Rectal smooth muscle tissue (tissue), 1 donor: Measurements from ENCODE around the gene SPINK2.

ENCODE experiments used
- H3K27ac ChIP-seq: one replicate; pipeline ENCODE4 v1.7.0; 2013; ENCODE audit warnings: low read depth, low read length, inconsistent platforms
- H3K27me3 ChIP-seq: one replicate; pipeline ENCODE4 v1.7.0; 2013; ENCODE audit warnings: low read length; ENCODE audit not compliant: control insufficient read depth, insufficient read depth
- H3K36me3 ChIP-seq: one replicate; pipeline ENCODE4 v1.7.0; 2013; ENCODE audit warnings: low read length; ENCODE audit not compliant: control insufficient read depth, insufficient read depth
- H3K4me1 ChIP-seq: one replicate; pipeline ENCODE4 v1.7.0; 2013; ENCODE audit warnings: low read length; ENCODE audit not compliant: control insufficient read depth, insufficient read depth
- H3K4me3 ChIP-seq: one replicate; pipeline ENCODE4 v1.7.0; 2013; ENCODE audit warnings: low read length
- H3K9ac ChIP-seq: one replicate; pipeline ENCODE4 v1.7.0; 2013; ENCODE audit warnings: low read length

The SPINK2 gene

GRCh38 chr4:56821381-56822243 lies at the start of gene SPINK2:
TSS of gene SPINK2 (minus strand) at chr4:56821701. CDS start at chr4:56821662, 39 bp downstream.
- Histone ChIP-seq H3K4me1 (no peaks in the 10 kb centered on the region), H3K9ac (no peak within 1 kb of the TSS), H3K27me3 (peaks cover 6% of the 10 kb centered on the region), H3K36me3 (no peaks in the 10 kb centered on the region), H3K27ac (no peak within 1 kb of the TSS), H3K4me3 (peak within 1 kb of the TSS; percentile 60)

- Histone ChIP-seq H3K36me3 (no peaks in the 10 kb centered on the region), H3K4me3 (no peak overlapping the region), H3K27ac (no peak overlapping the region), H3K27me3 (no peaks in the 10 kb centered on the region), H3K9ac (no peak overlapping the region), H3K4me1 (no peaks in the 10 kb centered on the region)
These were observed 49.4 kb upstream of the SPINK2 start for GRCh38 chr4:56870946-56871345.

GRCh38 chr4:56863441-56864139 lies 42.1 kb upstream of the SPINK2 start:
- Histone ChIP-seq H3K9ac (no peak overlapping the region), H3K4me1 (no peaks in the 10 kb centered on the region), H3K27ac (no peak overlapping the region), H3K27me3 (no peaks in the 10 kb centered on the region), H3K4me3 (no peak overlapping the region), H3K36me3 (no peaks in the 10 kb centered on the region)

GRCh38 chr4:56861360-56861759 lies 39.9 kb upstream of the SPINK2 start:
- Histone ChIP-seq H3K9ac (no peak overlapping the region), H3K4me3 (no peak overlapping the region), H3K36me3 (no peaks in the 10 kb centered on the region), H3K27me3 (no peaks in the 10 kb centered on the region), H3K27ac (no peak overlapping the region), H3K4me1 (no peaks in the 10 kb centered on the region)

- Histone ChIP-seq H3K4me1 (no peaks in the 10 kb centered on the region), H3K27ac (no peak overlapping the region), H3K9ac (no peak overlapping the region), H3K27me3 (no peaks in the 10 kb centered on the region), H3K4me3 (no peak overlapping the region), H3K36me3 (no peaks in the 10 kb centered on the region)
These were observed 39.3 kb upstream of the SPINK2 start for GRCh38 chr4:56860781-56861180.

GRCh38 chr4:56859841-56860240 lies 38.3 kb upstream of the SPINK2 start:
- Histone ChIP-seq H3K36me3 (no peaks in the 10 kb centered on the region), H3K27me3 (no peaks in the 10 kb centered on the region)

GRCh38 chr4:56857601-56858309 lies 36.3 kb upstream of the SPINK2 start:
- H3K4me3 ChIP-seq, result no peak overlapping the region
- no peaks in the 10 kb centered on the region for H3K36me3 ChIP-seq
- H3K27ac ChIP-seq, result no peak overlapping the region
- H3K27me3 ChIP-seq, result no peaks in the 10 kb centered on the region
- no peaks in the 10 kb centered on the region for H3K4me1 ChIP-seq
- H3K9ac ChIP-seq, result no peak overlapping the region

More at GRCh38 chr4:56859841-56860240, 38.3 kb upstream of the SPINK2 start:
- Histone ChIP-seq H3K4me1 (no peaks in the 10 kb centered on the region), H3K4me3 (no peak overlapping the region), H3K27ac (no peak overlapping the region), H3K9ac (no peak overlapping the region)

GRCh38 chr4:56856656-56857055 lies 35.2 kb upstream of the SPINK2 start:
- Histone ChIP-seq H3K27ac (no peak overlapping the region), H3K27me3 (no peaks in the 10 kb centered on the region), H3K4me3 (no peak overlapping the region), H3K4me1 (no peaks in the 10 kb centered on the region), H3K36me3 (no peaks in the 10 kb centered on the region), H3K9ac (no peak overlapping the region)

- Histone ChIP-seq H3K4me1 (no peaks in the 10 kb centered on the region), H3K27ac (no peak overlapping the region), H3K4me3 (no peak overlapping the region), H3K27me3 (no peaks in the 10 kb centered on the region), H3K36me3 (no peaks in the 10 kb centered on the region), H3K9ac (no peak overlapping the region)
These were observed 29.4 kb upstream of the SPINK2 start for GRCh38 chr4:56850910-56851309.

- no peaks in the 10 kb centered on the region for H3K36me3 ChIP-seq
- H3K27me3 ChIP-seq, result no peaks in the 10 kb centered on the region
- no peaks in the 10 kb centered on the region for H3K4me1 ChIP-seq
- H3K4me3 ChIP-seq, result no peak overlapping the region
- H3K9ac ChIP-seq, result no peak overlapping the region
- no peak overlapping the region for H3K27ac ChIP-seq
These were observed 23.5 kb upstream of the SPINK2 start for GRCh38 chr4:56844802-56845580.

GRCh38 chr4:56843421-56843899 lies 22.0 kb upstream of the SPINK2 start:
- Histone ChIP-seq H3K9ac (no peak overlapping the region), H3K4me3 (no peak overlapping the region), H3K27me3 (no peaks in the 10 kb centered on the region), H3K4me1 (no peaks in the 10 kb centered on the region), H3K27ac (no peak overlapping the region), H3K36me3 (no peaks in the 10 kb centered on the region)

- H3K9ac ChIP-seq, result no peak overlapping the region
- no peaks in the 10 kb centered on the region for H3K4me1 ChIP-seq
- H3K27ac ChIP-seq, result no peak overlapping the region
- no peak overlapping the region for H3K4me3 ChIP-seq
- no peaks in the 10 kb centered on the region for H3K36me3 ChIP-seq
- H3K27me3 ChIP-seq, result no peaks in the 10 kb centered on the region
These were observed 19.1 kb upstream of the SPINK2 start for GRCh38 chr4:56840559-56840958.
